Skeletal muscle satellite cell (primary cell): Measurements from ENCODE around the gene SMAD5.

ENCODE experiments used
- H3K27me3 ChIP-seq: 2 replicates; pipeline ENCODE4 v1.7.0; 2013; ENCODE audit warnings: low read length; ENCODE audit not compliant: control insufficient read depth, insufficient read depth
- H3K36me3 ChIP-seq: 2 replicates; pipeline ENCODE4 v1.7.0; 2013; ENCODE audit warnings: mild to moderate bottlenecking, control low read depth, low read length; ENCODE audit not compliant: insufficient read depth
- H3K4me1 ChIP-seq: 2 replicates; pipeline ENCODE4 v1.7.0; 2013; ENCODE audit warnings: low read length; ENCODE audit not compliant: control insufficient read depth, insufficient read depth
- H3K4me2 ChIP-seq: 2 replicates; pipeline ENCODE4 v1.7.0; 2013; ENCODE audit warnings: mild to moderate bottlenecking, low read length
- H3K4me3 ChIP-seq: 2 replicates; pipeline ENCODE4 v1.7.0; 2013; ENCODE audit warnings: low read length
- H3K9ac ChIP-seq: 2 replicates; pipeline ENCODE4 v1.7.0; 2013; ENCODE audit warnings: mild to moderate bottlenecking, low read depth, low read length, moderate library complexity
- H3K9me3 ChIP-seq: replicated peaks from 2 replicates; pipeline ENCODE4 v1.7.0; 2013; ENCODE audit warnings: mild to moderate bottlenecking, control low read depth, low read length

Gene SMAD5

DNA sequence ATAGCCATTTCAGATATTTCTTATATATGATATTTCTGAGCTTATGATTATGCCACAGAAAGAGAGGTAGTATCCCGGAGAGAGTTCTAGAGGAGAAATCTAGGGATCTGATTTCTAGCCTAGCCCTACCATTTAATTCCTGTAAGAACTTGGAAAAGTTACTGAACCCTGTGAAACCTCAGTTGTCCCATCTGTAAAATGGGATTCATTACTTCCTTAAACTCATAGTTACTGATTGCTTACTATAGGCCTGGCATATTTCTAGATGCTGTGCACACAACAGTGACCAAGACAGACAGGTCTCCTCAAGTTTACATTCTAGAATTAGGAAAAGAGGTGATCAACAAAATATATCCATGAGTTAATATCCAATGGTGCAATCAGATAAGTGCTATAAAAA, 30.8 kb upstream of the SMAD5 start:
- H3K9ac ChIP-seq: no peak overlapping the region
- H3K36me3 ChIP-seq: no peaks in the 10 kb centered on the region
- no peaks in the 10 kb centered on the region for H3K4me1 ChIP-seq
- H3K4me2 ChIP-seq: no peak overlapping the region
- H3K9me3 ChIP-seq: no peaks in the 10 kb centered on the region
- no peak overlapping the region for H3K4me3 ChIP-seq
- peaks cover 4% of the 10 kb centered on the region for H3K27me3 ChIP-seq

DNA sequence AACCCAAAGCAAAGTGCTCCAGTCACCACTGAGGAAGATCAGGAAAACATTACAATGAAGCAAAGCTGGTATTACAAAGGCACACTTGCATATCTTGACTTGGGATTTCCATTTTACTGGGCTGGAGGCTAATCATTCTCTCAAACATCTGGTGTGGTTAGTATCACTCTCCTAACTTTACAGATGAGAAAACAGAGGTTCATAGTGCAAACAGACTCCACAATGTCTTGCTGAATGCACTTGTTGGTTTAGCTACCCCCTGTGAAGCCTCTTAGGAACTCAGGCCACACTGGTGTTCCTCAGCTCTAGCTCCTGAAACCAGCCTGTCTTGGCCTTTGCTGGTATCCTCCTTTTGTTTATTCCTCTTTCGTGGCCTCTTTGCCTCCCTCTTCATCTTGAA, 29.5 kb upstream of the SMAD5 start:
- H3K9me3 ChIP-seq: no peaks in the 10 kb centered on the region
- no peaks in the 10 kb centered on the region for H3K4me1 ChIP-seq
- H3K4me2 ChIP-seq: no peak overlapping the region
- no peak overlapping the region for H3K9ac ChIP-seq
- H3K36me3 ChIP-seq: no peaks in the 10 kb centered on the region
- H3K27me3 ChIP-seq: peaks cover 4% of the 10 kb centered on the region
- H3K4me3 ChIP-seq: no peak overlapping the region

DNA sequence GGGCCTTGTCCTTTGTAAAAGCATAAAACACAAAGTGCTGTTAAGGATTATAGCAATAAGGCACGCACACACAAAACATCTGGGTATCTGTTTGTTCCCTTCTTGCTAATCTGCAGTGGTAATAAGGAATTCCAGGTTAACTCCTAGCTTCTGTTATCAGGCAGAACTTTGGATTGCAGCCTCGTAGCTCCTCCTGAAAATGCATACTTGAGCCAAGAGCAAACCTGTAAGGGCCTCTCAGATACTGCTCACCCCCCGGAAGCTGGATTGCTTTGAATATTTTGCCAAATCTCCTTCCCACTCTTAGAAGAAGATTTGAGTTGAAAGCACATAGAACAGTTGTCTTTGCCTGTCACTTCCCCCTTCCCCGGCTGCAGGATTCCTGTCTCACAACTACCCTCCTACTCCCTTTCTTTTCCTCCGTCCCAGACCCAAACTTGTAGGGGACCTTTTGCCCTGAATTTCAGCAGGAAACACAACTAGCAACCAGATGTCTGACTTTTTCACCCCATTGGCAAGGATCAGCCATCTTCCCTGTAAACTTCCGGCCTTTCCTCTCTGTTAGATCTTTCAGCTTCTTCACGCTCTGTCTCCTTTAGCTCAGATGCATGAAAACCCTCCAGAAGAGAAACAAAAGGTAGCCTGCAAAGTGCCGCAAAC, 28.2 kb upstream of the SMAD5 start:
- peaks cover 4% of the 10 kb centered on the region for H3K27me3 ChIP-seq
- H3K4me2 ChIP-seq: no peak overlapping the region
- no peak overlapping the region for H3K9ac ChIP-seq
- H3K4me3 ChIP-seq: no peak overlapping the region
- no peaks in the 10 kb centered on the region for H3K9me3 ChIP-seq
- no peaks in the 10 kb centered on the region for H3K4me1 ChIP-seq
- H3K36me3 ChIP-seq: no peaks in the 10 kb centered on the region

DNA sequence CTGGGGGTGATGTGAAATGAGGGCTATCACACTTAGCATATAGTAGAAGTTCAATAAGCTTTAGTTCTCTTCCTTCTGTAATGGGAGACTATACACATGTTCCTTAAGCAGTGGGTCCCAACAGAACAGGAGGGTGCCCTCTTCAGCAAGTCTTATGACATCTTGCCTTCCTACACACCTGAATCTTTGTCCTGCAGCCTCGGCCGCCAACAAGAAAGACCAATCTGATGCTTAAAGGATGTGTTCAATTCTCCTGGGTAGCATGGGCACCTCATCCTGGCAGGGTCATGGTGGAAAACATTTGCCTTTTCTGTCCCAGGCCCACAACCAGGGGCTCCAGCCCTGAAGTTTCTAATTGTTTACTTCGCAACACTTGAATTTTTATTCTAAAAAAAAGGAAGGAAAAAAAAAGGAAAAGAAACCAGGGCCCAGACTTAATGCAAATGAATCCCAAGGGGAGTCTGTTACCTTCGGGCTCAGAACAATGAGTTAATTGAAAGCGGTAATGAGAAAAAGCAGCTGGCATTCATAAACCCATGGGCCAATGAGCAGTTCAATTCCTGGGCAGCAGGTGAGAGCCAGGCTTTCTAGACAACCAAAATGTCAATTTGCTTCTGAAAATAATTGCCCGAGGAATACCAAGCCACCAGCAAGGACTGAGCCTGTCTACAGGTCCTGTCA, 26.2 kb upstream of the SMAD5 start:
- H3K4me1 ChIP-seq: no peaks in the 10 kb centered on the region
- no peak overlapping the region for H3K9ac ChIP-seq
- H3K36me3 ChIP-seq: no peaks in the 10 kb centered on the region
- H3K9me3 ChIP-seq: no peaks in the 10 kb centered on the region
- H3K4me3 ChIP-seq: no peak overlapping the region
- no peak overlapping the region for H3K4me2 ChIP-seq
- H3K27me3 ChIP-seq: peaks cover 13% of the 10 kb centered on the region

DNA sequence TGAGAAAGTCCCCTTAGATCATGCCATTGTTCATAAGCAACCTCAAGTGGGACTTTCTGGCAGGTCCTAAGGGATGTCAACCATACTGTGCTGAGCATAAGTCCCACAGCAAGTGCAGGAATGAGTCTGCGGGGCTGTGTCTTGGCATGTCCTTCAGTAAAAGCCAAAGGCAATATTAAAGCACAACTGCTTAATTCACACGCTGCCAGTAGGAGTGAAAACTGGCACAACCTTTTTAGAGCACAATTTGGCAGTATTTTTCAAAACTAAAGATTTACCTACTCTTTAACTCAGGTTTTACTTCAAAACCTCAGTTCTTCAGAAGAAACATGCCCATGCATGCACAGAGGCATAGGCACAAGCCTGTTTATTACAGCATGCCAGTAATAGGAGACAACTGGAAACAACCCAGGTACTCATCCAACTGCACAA, 24.4 kb upstream of the SMAD5 start:
- H3K4me3 ChIP-seq: no peak overlapping the region
- H3K4me1 ChIP-seq: no peaks in the 10 kb centered on the region
- no peaks in the 10 kb centered on the region for H3K36me3 ChIP-seq
- H3K9ac ChIP-seq: no peak overlapping the region
- no peak overlapping the region for H3K4me2 ChIP-seq
- peaks cover 16% of the 10 kb centered on the region for H3K27me3 ChIP-seq
- H3K9me3 ChIP-seq: no peaks in the 10 kb centered on the region

DNA sequence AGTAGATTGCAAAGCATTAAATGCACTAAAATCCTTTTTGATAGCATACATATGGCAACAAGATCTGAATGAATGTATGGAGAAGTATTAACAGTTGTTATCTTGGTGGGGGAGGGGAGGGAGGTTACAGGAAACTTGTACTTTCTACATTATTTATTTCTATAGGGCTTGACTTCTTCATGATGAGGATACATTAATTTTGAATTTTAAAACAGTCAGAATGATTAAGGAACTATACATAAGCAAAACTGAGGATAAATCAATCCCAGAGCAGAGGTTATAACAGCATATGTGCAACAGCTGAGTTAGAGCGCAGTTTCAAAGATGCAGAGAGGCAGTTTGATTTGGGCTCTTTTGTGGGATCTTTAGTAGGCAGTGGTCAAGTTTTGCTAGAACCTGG, 23.9 kb upstream of the SMAD5 start:
- no peaks in the 10 kb centered on the region for H3K9me3 ChIP-seq
- H3K4me1 ChIP-seq: no peaks in the 10 kb centered on the region
- no peak overlapping the region for H3K9ac ChIP-seq
- no peaks in the 10 kb centered on the region for H3K36me3 ChIP-seq
- no peak overlapping the region for H3K4me3 ChIP-seq
- peaks cover 16% of the 10 kb centered on the region for H3K27me3 ChIP-seq
- H3K4me2 ChIP-seq: no peak overlapping the region

DNA sequence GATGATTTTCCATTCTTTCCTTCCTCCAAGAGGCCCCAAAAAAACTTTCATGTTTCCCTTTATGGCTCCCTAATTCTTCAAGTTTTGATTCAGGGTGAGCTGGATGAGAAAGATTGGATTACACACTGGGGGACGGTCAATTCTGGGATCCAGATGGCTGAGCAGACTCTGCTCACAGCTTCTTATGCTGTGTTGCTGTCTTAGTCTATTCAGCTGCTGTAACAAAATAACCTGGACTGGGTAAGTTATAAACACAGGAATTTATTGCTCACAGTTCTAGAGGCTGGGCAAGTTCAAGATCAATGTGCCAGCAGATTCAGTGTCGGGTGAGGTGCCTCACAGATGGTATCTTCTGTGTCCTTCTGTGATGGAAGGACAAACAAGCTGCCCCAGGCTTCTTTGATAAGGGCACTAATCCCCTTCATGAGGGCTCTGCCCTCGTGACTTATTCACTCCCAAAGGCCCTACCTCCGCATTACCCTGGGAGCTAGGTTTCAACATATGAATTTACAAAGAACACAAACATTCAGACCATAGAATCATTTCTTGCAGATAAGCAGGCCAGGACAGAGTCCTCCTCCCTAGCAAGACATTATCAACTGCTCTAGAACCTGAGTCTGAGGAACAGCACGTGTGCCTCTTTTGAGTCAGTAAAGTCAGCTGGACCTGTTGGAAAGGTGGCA, 23.1 kb upstream of the SMAD5 start:
- no peaks in the 10 kb centered on the region for H3K9me3 ChIP-seq
- no peaks in the 10 kb centered on the region for H3K36me3 ChIP-seq
- peaks cover 21% of the 10 kb centered on the region for H3K27me3 ChIP-seq
- H3K9ac ChIP-seq: no peak overlapping the region
- no peaks in the 10 kb centered on the region for H3K4me1 ChIP-seq
- H3K4me2 ChIP-seq: no peak overlapping the region
- H3K4me3 ChIP-seq: no peak overlapping the region

DNA sequence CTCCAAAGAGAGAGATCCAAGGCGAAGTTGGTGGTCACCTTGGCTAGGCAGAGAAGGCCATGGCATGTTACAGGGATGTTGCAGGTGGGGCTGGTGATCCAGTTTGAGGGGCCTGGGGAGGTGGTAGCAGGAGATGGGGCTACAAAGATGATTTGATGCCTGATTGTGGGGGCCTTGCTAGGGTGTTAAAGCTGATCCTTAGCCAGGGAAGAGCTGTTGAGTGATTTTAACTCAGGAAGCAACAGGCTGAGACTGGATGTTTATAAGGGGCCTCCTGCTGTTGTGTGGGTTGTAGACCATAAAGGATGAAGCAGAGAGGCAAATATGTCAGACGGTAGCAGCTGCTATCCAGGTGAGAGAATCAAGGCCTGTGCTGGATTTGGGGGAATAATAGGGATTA, 19.0 kb upstream of the SMAD5 start:
- Histone ChIP-seq H3K4me2 (no peak overlapping the region), H3K27me3 (peaks cover 44% of the 10 kb centered on the region)

DNA sequence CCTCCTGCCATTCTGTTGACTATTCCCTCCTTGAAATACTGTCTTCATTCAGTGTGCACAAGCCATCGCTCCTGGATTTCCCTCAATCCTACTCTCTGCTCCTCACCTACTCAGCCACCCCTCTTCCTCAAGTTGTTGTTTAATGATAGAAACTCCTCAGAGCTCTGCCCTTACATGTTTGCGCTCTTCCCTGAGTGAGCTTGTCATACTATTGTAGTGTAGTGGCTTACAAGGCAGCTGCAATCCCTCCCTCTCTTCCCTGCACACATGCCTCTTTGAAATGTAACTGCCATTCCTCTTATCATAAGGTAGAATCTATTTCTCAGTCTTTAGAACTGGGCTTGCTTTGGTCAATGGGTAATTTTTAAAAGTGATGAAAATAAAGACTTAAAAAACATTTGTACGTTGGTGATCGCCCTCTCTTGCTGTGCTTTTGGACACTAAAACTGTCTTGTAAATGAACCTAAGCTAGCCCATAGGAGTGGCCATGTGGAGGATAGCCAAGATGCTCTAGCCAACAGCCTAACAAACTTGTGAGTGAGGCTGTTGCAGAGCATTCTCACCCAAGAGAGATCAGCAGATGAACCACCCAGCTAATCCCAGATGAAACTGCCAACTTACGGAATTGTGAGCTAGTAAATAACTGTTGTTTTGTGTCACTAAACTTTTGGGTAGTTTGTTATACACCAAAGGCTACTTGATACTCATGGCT, 18.1 kb upstream of the SMAD5 start:
- Histone ChIP-seq H3K27me3 (peaks cover 47% of the 10 kb centered on the region), H3K4me1 (no peaks in the 10 kb centered on the region), H3K9ac (no peak overlapping the region), H3K36me3 (no peaks in the 10 kb centered on the region), H3K4me2 (no peak overlapping the region), H3K9me3 (no peaks in the 10 kb centered on the region), H3K4me3 (no peak overlapping the region)

More for the DNA sequence above, 19.0 kb upstream of the SMAD5 start:
- no peaks in the 10 kb centered on the region for H3K36me3 ChIP-seq
- H3K9me3 ChIP-seq: no peaks in the 10 kb centered on the region
- no peak overlapping the region for H3K4me3 ChIP-seq
- H3K4me1 ChIP-seq: no peaks in the 10 kb centered on the region
- H3K9ac ChIP-seq: no peak overlapping the region

DNA sequence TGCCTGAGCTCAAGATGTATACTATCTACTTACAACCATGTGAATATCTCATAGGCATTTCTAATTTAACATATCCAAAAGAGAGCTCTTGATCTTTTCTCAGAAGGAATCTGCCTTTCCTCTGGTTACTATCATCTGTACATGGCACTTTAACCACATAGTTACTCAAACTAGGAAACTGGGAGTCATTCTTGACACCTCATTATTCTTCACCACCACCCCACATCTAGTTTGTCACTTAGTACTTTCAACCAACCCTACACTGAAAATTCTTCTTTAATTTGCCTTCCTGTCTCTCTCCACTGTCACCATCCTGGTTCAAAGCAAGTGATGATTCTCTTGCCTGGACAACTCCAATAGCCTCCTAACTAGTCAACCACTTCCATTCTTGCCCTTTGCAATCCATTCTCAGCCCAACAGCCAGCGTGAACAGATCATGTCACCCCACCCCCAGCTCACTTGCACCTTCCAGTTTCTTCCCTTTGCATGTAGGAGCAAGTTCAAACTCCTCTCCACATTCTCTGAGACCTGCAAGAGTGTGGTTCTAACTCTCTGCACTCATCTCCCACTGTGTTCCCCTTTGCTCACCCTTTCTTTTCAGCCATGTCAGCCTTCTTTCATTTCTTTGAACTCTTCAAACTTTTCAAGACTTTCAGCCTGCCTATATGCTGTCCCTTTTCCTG, 17.3 kb upstream of the SMAD5 start:
- Histone ChIP-seq H3K4me1 (no peaks in the 10 kb centered on the region), H3K4me2 (no peak overlapping the region), H3K9me3 (no peaks in the 10 kb centered on the region), H3K9ac (no peak overlapping the region), H3K27me3 (peaks cover 46% of the 10 kb centered on the region), H3K36me3 (no peaks in the 10 kb centered on the region), H3K4me3 (no peak overlapping the region)

DNA sequence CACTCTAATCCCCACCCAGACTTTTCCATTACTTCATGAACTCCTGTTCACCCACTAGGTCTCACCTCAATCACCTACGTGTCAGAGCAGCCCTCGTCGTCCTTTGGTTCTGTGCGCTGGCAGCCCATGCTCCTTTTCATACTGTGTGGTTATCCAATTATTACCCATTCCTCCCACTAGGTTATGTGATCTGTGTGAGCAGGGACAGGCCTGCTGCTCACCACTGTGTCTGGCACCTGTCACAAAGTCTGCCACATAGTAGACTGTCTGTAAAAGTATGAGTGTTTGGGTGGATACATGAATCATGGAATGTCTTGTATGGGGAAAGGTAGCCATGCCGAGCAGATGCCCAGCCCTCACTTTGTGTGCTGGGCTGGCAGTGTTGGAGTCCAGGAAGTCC, 12.1 kb upstream of the SMAD5 start:
- Histone ChIP-seq H3K9ac (no peak overlapping the region), H3K27me3 (peaks cover 28% of the 10 kb centered on the region)

More for the DNA sequence above, 12.1 kb upstream of the SMAD5 start:
- no peaks in the 10 kb centered on the region for H3K9me3 ChIP-seq
- H3K36me3 ChIP-seq: no peaks in the 10 kb centered on the region
- peaks cover 3% of the 10 kb centered on the region for H3K4me1 ChIP-seq
- no peak overlapping the region for H3K4me3 ChIP-seq
- H3K4me2 ChIP-seq: no peak overlapping the region
